Measurements from ENCODE around the gene ZMYND8. TPM values are rescaled to one million over a fixed set of nuclear protein-coding genes. Genes with fewer than 3 reads are reported as not detected.

ZMYND8 gene
- total RNA-seq, 4 donors from 2014 or later, result 51.3 to 106 (median 94.0) TPM

GRCh38 chr20:47174456-47175243 lies 181.8 kb downstream of the ZMYND8 start:
- Histone ChIP-seq H3K4me1 (no peaks in the 10 kb centered on the region), H3K27ac (no peak overlapping the region), H3K4me3 (no peak overlapping the region), H3K9me3 (no peaks in the 10 kb centered on the region), H3K27me3 (no peaks in the 10 kb centered on the region), H3K36me3 (no peaks in the 10 kb centered on the region)
- TF ChIP-seq, protein P1, sequence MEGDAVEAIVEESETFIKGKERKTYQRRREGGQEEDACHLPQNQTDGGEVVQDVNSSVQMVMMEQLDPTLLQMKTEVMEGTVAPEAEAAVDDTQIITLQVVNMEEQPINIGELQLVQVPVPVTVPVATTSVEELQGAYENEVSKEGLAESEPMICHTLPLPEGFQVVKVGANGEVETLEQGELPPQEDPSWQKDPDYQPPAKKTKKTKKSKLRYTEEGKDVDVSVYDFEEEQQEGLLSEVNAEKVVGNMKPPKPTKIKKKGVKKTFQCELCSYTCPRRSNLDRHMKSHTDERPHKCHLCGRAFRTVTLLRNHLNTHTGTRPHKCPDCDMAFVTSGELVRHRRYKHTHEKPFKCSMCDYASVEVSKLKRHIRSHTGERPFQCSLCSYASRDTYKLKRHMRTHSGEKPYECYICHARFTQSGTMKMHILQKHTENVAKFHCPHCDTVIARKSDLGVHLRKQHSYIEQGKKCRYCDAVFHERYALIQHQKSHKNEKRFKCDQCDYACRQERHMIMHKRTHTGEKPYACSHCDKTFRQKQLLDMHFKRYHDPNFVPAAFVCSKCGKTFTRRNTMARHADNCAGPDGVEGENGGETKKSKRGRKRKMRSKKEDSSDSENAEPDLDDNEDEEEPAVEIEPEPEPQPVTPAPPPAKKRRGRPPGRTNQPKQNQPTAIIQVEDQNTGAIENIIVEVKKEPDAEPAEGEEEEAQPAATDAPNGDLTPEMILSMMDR (IDR thresholded peaks at IDR 0.05), result no peak
- no peak for TF ChIP-seq POLR2A (IDR thresholded peaks at IDR 0.05)
- no peak for DNase-seq

DNA sequence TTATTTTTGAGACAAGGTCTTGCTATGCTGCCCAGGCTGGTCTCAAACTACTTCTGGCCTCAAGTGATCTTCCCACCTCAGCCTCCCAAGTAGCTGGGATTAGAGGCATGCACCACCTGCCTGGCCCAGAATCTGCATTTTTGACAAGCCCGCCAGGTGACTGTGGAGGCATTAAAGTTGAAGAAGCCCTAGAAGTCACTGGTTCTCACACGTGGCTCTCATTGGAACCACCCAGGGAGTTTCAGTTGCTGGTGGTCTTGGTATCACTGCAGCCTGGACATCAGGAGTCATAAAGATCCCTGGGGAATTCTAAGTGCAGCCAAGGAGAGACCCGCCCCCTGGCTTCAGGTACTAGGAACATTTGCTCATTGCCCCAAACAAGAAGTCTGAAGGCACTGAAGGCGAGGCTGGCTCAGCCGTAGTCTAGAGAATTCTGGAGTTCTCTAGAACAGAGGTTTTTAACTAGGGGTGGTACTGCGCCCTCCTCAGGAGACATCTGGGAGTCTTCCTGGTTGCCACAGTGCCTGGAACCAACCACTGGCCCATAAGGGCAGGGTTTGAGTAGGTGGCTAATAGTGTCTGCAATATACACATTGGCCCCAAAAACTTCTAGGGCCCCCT lies 182.8 kb downstream of the ZMYND8 start:
- TF ChIP-seq, protein P1 (IDR thresholded peaks at IDR 0.05), result no peak
- no peak for TF ChIP-seq POLR2A (IDR thresholded peaks at IDR 0.05)

GRCh38 chr20:47172579-47172978 lies 183.9 kb downstream of the ZMYND8 start:
- Histone ChIP-seq H3K9me3 (no peaks in the 10 kb centered on the region), H3K27me3 (no peaks in the 10 kb centered on the region), H3K4me3 (no peak overlapping the region), H3K27ac (no peak overlapping the region), H3K36me3 (no peaks in the 10 kb centered on the region), H3K4me1 (no peaks in the 10 kb centered on the region)
- TF ChIP-seq, protein P1 (IDR thresholded peaks at IDR 0.05), result no peak
- no peak for TF ChIP-seq POLR2A (IDR thresholded peaks at IDR 0.05)
- DNase-seq, result no peak

More for the DNA sequence above, 182.8 kb downstream of the ZMYND8 start:
- no peak for DNase-seq
- H3K4me1 ChIP-seq, result no peaks in the 10 kb centered on the region
- no peaks in the 10 kb centered on the region for H3K9me3 ChIP-seq
- H3K4me3 ChIP-seq, result no peak overlapping the region
- H3K27ac ChIP-seq, result no peak overlapping the region
- H3K36me3 ChIP-seq, result no peaks in the 10 kb centered on the region
- H3K27me3 ChIP-seq, result no peaks in the 10 kb centered on the region

GRCh38 chr20:47167846-47168245 lies 188.7 kb downstream of the ZMYND8 start:
- Histone ChIP-seq H3K27ac (no peak overlapping the region), H3K27me3 (no peaks in the 10 kb centered on the region), H3K36me3 (no peaks in the 10 kb centered on the region), H3K9me3 (no peaks in the 10 kb centered on the region), H3K4me3 (no peak overlapping the region), H3K4me1 (no peaks in the 10 kb centered on the region)
- DNase-seq, result no peak
- no peak for TF ChIP-seq POLR2A (IDR thresholded peaks at IDR 0.05)
- TF ChIP-seq, protein P1 (IDR thresholded peaks at IDR 0.05), result no peak

- no peaks in the 10 kb centered on the region for H3K9me3 ChIP-seq
- H3K27ac ChIP-seq, result no peak overlapping the region
- H3K4me1 ChIP-seq, result no peaks in the 10 kb centered on the region
- no peaks in the 10 kb centered on the region for H3K27me3 ChIP-seq
- no peaks in the 10 kb centered on the region for H3K36me3 ChIP-seq
- no peak for DNase-seq
- no peak for TF ChIP-seq POLR2A (IDR thresholded peaks at IDR 0.05)
- TF ChIP-seq, protein P1 (IDR thresholded peaks at IDR 0.05), result no peak
- no peak overlapping the region for H3K4me3 ChIP-seq
Measured at GRCh38 chr20:47165376-47165865, 191.1 kb downstream of the ZMYND8 start.

Data from Peyer's patch (tissue), 4 donors.